Upper lobe of left lung (tissue), 6 donors: ENCODE results near the gene RASA3. TPM values are rescaled to one million over a fixed set of nuclear protein-coding genes. Genes with fewer than 3 reads are reported as not detected.
A peak's percentile ranks its signal among the peaks of the same experiment; 100 is the strongest.

Source experiments
- ATAC-seq, 2 donors: fragments of 200-7000 bp; cut with Tn5 transposase; one replicate each; pipeline ENCODE4 v1.9.1; 2022; ENCODE audit warnings: mild to moderate bottlenecking in 2 of 2, moderate library complexity in 2 of 2; ENCODE audit not compliant: low FRiP score in 2 of 2
- DNase-seq, 2 donors: peaks; one replicate each; pipeline ENCODE4 v3.0.0-alpha.2; 2019 to 2020
- H3K27ac ChIP-seq, 4 donors: fragments of 200-600 bp; sonication (generic); one replicate each; pipeline ENCODE4 v1.5.1; 2016 to 2019
- H3K27me3 ChIP-seq, 4 donors: fragments of 200-600 bp; sonication (generic); one replicate each; pipeline ENCODE4 v1.5.1; 2017 to 2019
- H3K36me3 ChIP-seq, 4 donors: fragments of 200-600 bp; sonication (generic); one replicate each; pipeline ENCODE4 v1.5.1; 2016 to 2019
- H3K4me1 ChIP-seq, 4 donors: fragments of 200-600 bp; sonication (generic); one replicate each; pipeline ENCODE4 v1.5.1; 2018 to 2019
- H3K4me3 ChIP-seq, 4 donors: fragments of 200-600 bp; sonication (generic); one replicate each; pipeline ENCODE4 v1.5.1; 2017 to 2019; ENCODE audit warnings: mild to moderate bottlenecking in 2 of 4, moderate library complexity in 1 of 4
- H3K9me3 ChIP-seq, 4 donors: fragments of 200-600 bp; sonication (generic); one replicate each; pipeline ENCODE4 v1.5.1; 2018 to 2019
- EP300 ChIP-seq, 4 donors: sonication (generic); formaldehyde crosslinking; IDR thresholded peaks; one replicate each; pipeline ENCODE4 v1.5.1; 2017; ENCODE audit warnings: antibody characterized with exemption in 4 of 4, control low read depth in 2 of 4
- POLR2A ChIP-seq, 4 donors: fragments of 450-650 bp; IDR thresholded peaks; one replicate each; pipeline ENCODE4 v1.5.1; 2016 to 2017; ENCODE audit warnings: antibody characterized with exemption in 4 of 4, mild to moderate bottlenecking in 2 of 4
- POLR2AphosphoS5 ChIP-seq, 2 donors: sonication (generic); formaldehyde crosslinking; IDR thresholded peaks; one replicate each; pipeline ENCODE4 v1.5.1; 2017; ENCODE audit warnings: antibody characterized with exemption in 2 of 2
- WGBS, 2 donors: methylation state at CpG; one replicate each; pipeline ENCODE4 v1.1.5; 2017 to 2018; 5-methylcytosine and 5-hydroxymethylcytosine counted together
- total RNA-seq, 6 donors: library from RNA; depleted of rRNA in 4 of 6; stranded (reverse); fragments of >200 nt in 4 of 6; gene quantifications; one replicate each; pipeline versions ENCODE4 v1.1.0 to v1.2.1, GENCODE V29; 2016 to 2021
- TF ChIP-seq, protein P1 (sequence below), 6 experiments: fragments of 450-650 bp in 4 of 6; fragments of 200-600 bp in 2 of 6; sonication (generic) in 2 of 6; IDR thresholded peaks; one replicate each; pipeline ENCODE4 v1.5.1; 2016 to 2019; ENCODE audit warnings: antibody characterized with exemption in 6 of 6
- donor health status: DM: no; HTN: no; CAD: no; lungs with moderate emphysema.
- donor health status: DM: no; HTN: yes; CAD: no; lungs with severe emphysema.

The RASA3 gene
- total RNA-seq, 6 donors from 2014 or later = 11.4 to 52.4 (median 18.4) TPM

DNA sequence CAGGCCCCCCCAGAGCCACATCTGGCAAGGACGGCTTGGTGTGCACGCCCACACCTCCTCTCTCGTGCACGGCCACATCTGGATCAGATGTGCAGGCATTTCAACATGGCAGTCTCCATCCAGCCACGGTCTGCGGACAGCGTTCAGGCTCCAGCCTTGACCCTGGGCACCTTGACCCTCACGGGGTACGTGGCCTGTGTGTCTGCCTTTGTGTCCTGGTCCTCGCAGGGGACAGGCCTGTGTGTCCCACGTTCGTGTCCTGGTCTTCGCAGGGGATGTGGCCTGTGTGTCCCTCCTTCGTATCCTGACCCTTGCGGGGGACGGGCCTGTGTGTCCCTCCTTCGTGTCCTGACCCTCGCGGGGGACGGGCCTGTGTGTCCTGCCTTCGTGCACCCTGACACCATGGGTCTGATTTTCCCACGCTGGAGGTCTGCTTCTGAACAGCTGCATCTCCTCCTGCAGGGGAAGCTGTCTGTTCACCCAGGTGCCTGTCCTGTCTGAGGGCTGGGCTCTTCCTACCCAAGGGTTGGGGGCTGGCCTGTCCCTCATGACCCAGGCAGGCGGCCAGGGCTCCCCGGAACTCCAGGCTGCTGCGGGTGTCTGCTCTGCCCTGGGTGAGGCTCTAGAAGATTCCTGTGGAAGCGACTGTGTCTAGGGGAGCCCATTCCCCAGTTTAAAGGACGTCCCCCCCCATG, 25.3 kb downstream of the RASA3 start:
- peaks cover 10 to 26% (median 15%) of the 10 kb centered on the region in 4 donors for H3K4me1 ChIP-seq
- ATAC-seq (no peak), DNase-seq (peak; percentile 19 to 59)
- no peaks in the 10 kb centered on the region for H3K36me3 ChIP-seq
- H3K27me3 ChIP-seq = no peaks in the 10 kb centered on the region
- H3K4me3 ChIP-seq = no peak overlapping the region
- no peaks in the 10 kb centered on the region for H3K9me3 ChIP-seq
- TF ChIP-seq, protein P1, sequence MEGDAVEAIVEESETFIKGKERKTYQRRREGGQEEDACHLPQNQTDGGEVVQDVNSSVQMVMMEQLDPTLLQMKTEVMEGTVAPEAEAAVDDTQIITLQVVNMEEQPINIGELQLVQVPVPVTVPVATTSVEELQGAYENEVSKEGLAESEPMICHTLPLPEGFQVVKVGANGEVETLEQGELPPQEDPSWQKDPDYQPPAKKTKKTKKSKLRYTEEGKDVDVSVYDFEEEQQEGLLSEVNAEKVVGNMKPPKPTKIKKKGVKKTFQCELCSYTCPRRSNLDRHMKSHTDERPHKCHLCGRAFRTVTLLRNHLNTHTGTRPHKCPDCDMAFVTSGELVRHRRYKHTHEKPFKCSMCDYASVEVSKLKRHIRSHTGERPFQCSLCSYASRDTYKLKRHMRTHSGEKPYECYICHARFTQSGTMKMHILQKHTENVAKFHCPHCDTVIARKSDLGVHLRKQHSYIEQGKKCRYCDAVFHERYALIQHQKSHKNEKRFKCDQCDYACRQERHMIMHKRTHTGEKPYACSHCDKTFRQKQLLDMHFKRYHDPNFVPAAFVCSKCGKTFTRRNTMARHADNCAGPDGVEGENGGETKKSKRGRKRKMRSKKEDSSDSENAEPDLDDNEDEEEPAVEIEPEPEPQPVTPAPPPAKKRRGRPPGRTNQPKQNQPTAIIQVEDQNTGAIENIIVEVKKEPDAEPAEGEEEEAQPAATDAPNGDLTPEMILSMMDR (IDR thresholded peaks at IDR 0.05) = no peak
- TF ChIP-seq POLR2AphosphoS5 (IDR thresholded peaks at IDR 0.05) = no peak
- WGBS, 2 donors = 84 to 87% methylated on average over 24 to 27 of the region's 27 CpGs
- peak overlapping the region in 1 of 4 donors; percentile 26 for H3K27ac ChIP-seq

DNA sequence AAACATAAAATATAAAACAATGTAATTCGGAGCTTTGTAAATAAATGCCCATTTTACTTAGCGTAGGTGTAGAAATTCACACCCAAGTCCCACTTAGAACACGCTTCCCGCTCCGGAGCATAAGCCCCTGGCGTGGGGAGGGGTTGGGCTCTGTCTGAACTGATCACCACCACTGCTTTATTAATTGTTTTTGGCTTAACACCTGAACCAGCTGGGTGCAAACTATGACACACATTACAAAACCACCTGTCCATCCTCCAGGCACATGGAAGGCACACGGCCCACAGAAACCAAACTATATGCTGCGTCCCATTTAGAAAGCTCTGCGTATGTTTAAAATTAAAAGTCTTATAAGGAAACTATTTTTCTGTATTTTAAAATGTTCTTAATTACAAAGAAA, 25.9 kb downstream of the RASA3 start:
- Histone ChIP-seq H3K27ac (no peak overlapping the region), H3K27me3 (no peaks in the 10 kb centered on the region), H3K9me3 (no peaks in the 10 kb centered on the region), H3K4me3 (no peak overlapping the region), H3K4me1 (peaks cover 10 to 32% (median 13%) of the 10 kb centered on the region in 4 donors), H3K36me3 (no peaks in the 10 kb centered on the region)
- WGBS, 2 donors = 92 to 93% methylated on average over 9 of the region's 9 CpGs
- ATAC-seq = no peak
- no peak for TF ChIP-seq POLR2AphosphoS5 (IDR thresholded peaks at IDR 0.05)
- TF ChIP-seq EP300 (IDR thresholded peaks at IDR 0.05) = no peak
- TF ChIP-seq, protein P1 (IDR thresholded peaks at IDR 0.05) = no peak
- no peak for TF ChIP-seq POLR2A (IDR thresholded peaks at IDR 0.05)
- DNase-seq = no peak

DNA sequence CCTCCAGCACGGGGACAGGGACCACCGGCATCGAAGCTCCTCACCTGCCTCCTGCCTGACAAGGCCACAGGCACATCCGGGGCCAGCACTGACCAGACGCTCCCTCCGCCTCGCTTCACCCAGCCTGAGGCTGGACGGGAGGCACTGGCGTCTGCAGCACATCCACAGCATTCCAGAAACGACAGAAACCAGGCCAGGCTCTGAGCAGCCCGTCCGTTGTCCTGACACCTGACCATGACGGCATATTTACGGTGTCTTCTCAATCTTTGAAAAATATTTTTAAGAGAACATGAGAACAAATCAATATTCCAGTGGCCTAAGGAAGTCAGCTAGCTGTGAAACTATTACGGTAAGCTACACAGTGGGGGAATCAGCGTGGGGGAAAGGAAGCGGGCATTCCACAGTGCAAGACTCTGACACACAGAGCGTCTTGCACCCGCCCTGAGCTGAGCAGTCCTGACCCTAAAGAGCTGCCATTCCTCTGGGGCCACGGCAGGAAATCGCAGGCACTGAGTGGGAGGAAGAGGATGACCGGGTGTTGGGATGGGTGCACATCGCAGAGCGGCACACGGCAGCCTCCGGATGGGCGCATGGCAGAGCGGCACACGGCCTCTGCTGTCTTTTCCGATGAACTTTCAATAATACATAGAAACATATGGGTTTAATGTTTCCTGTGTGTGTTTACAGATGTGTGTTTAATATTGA, 26.8 kb downstream of the RASA3 start:
- no peak for TF ChIP-seq POLR2A (IDR thresholded peaks at IDR 0.05)
- TF ChIP-seq, protein P1 (IDR thresholded peaks at IDR 0.05) = no peak
- no peak for TF ChIP-seq EP300 (IDR thresholded peaks at IDR 0.05)
- no peak for TF ChIP-seq POLR2AphosphoS5 (IDR thresholded peaks at IDR 0.05)
- Histone ChIP-seq H3K36me3 (no peaks in the 10 kb centered on the region), H3K4me1 (peaks cover 9 to 37% (median 15%) of the 10 kb centered on the region in 4 donors), H3K27ac (no peak overlapping the region), H3K27me3 (no peaks in the 10 kb centered on the region), H3K4me3 (no peak overlapping the region), H3K9me3 (no peaks in the 10 kb centered on the region)
- ATAC-seq (no peak), DNase-seq (peak; percentile 17 to 63)
- WGBS, 2 donors = 82 to 85% methylated on average over 26 to 30 of the region's 30 CpGs

DNA sequence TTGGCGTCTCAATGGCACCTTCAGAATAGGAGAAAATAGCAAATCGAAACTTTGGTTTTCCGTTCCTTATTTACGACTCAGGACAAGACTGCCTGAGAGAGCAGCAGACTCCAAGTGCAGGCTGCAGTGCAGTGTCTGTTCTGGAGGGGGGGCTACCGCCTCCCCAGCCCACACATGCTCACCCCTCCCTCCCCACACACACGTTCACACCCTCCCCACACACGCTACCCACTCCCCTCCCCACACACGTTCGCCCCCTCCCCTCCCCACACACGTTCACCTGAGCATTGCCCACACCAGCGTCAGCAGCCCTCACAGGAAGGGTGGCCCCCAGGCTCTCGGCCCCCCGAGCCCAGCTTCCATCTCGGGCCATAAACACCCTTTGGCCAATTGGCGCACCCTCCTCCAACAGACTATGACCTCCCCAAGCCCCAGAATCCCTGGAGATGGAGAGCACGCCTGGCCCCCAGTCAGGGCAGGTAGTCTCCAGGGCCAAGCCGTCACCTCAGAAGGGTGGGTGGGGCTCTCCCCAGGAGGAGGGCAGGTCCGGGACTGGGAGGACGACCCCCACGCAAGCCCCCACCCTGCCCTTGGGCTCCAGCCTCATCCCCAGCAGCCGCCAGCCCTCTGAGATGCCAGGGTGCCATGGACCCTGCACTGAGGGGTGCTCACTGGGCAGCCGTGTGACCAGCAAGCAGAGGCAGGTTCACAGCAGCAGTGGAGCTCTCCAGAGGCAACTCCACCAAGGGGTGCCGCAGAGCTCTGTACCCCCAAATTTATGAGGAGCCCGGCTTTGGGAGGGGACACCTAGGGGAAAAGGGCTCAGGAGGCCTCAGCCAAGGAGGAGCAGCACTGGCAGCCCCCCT, 27.5 kb downstream of the RASA3 start:
- Histone ChIP-seq H3K27ac (no peak overlapping the region), H3K4me1 (peaks cover 2 to 31% (median 11%) of the 10 kb centered on the region in 4 donors), H3K9me3 (no peaks in the 10 kb centered on the region), H3K4me3 (no peak overlapping the region), H3K27me3 (no peaks in the 10 kb centered on the region), H3K36me3 (no peaks in the 10 kb centered on the region)
- DNase-seq = peak; percentile 18 to 53
- 88 to 90% methylated on average over 20 to 24 of the region's 24 CpGs for WGBS, 2 donors
- no peak for TF ChIP-seq EP300 (IDR thresholded peaks at IDR 0.05)
- TF ChIP-seq, protein P1 (IDR thresholded peaks at IDR 0.05) = no peak
- TF ChIP-seq POLR2A (IDR thresholded peaks at IDR 0.05) = no peak
- TF ChIP-seq POLR2AphosphoS5 (IDR thresholded peaks at IDR 0.05) = no peak
- no peak for ATAC-seq
